Measurements from ENCODE around the gene SMARCB1. TPM values are rescaled to one million over a fixed set of nuclear protein-coding genes. Genes with fewer than 3 reads are reported as not detected.
"Not testable (repeated sequence)": the region's sequence is repeated elsewhere in the genome, so short reads cannot be mapped to it uniquely, and the experiment has no call there.

The SMARCB1 gene
- total RNA-seq, 2 experiments from 2014 or later = 94.3 to 94.5 TPM

- H3K27ac Mint-ChIP-seq = no peak overlapping the region
- no peaks in the 10 kb centered on the region for H3K36me3 Mint-ChIP-seq
- peaks cover 6% of the 10 kb centered on the region for H3K4me1 Mint-ChIP-seq
- H3K27me3 Mint-ChIP-seq = no peaks in the 10 kb centered on the region
- H3K9me3 Mint-ChIP-seq = no peaks in the 10 kb centered on the region
- no peak overlapping the region for H3K4me3 Mint-ChIP-seq
- DNase-seq = no peak
These were observed 59.3 kb downstream of the SMARCB1 start for GRCh38 chr22:23846081-23846469.

GRCh38 chr22:23847310-23847920, 60.6 kb downstream of the SMARCB1 start:
- Mint-ChIP-seq H3K36me3 (no peaks in the 10 kb centered on the region), H3K27ac (no peak overlapping the region), H3K4me3 (no peak overlapping the region), H3K4me1 (peaks cover 6% of the 10 kb centered on the region), H3K9me3 (no peaks in the 10 kb centered on the region), H3K27me3 (no peaks in the 10 kb centered on the region)
- DNase-seq = no peak

GRCh38 chr22:23847991-23848864, 61.5 kb downstream of the SMARCB1 start:
- peaks cover 6% of the 10 kb centered on the region for H3K4me1 Mint-ChIP-seq
- H3K4me3 Mint-ChIP-seq = no peak overlapping the region
- no peak for DNase-seq
- H3K36me3 Mint-ChIP-seq = no peaks in the 10 kb centered on the region
- no peak overlapping the region for H3K27ac Mint-ChIP-seq
- no peaks in the 10 kb centered on the region for H3K9me3 Mint-ChIP-seq
- no peaks in the 10 kb centered on the region for H3K27me3 Mint-ChIP-seq

GRCh38 chr22:23849009-23850006, 62.5 kb downstream of the SMARCB1 start:
- Mint-ChIP-seq H3K27me3 (no peaks in the 10 kb centered on the region), H3K27ac (no peak overlapping the region), H3K4me3 (no peak overlapping the region)

GRCh38 chr22:23850136-23850611, 63.4 kb downstream of the SMARCB1 start:
- Mint-ChIP-seq H3K9me3 (no peaks in the 10 kb centered on the region), H3K36me3 (no peaks in the 10 kb centered on the region), H3K27me3 (no peaks in the 10 kb centered on the region), H3K4me1 (peaks cover 6% of the 10 kb centered on the region), H3K27ac (no peak overlapping the region), H3K4me3 (no peak overlapping the region)
- DNase-seq = no peak

More at GRCh38 chr22:23849009-23850006, 62.5 kb downstream of the SMARCB1 start:
- Mint-ChIP-seq H3K9me3 (no peaks in the 10 kb centered on the region), H3K36me3 (no peaks in the 10 kb centered on the region), H3K4me1 (peaks cover 6% of the 10 kb centered on the region)
- peak; percentile 88 for DNase-seq

- no peaks in the 10 kb centered on the region for H3K36me3 Mint-ChIP-seq
- peaks cover 12% of the 10 kb centered on the region for H3K4me1 Mint-ChIP-seq
- no peaks in the 10 kb centered on the region for H3K9me3 Mint-ChIP-seq
- peak overlapping the region; percentile 77 for H3K27ac Mint-ChIP-seq
- peaks cover 4% of the 10 kb centered on the region for H3K27me3 Mint-ChIP-seq
- H3K4me3 Mint-ChIP-seq = peak overlapping the region; percentile 84
- peak; percentile 28 for DNase-seq
These were observed 70.2 kb downstream of the SMARCB1 start for GRCh38 chr22:23856721-23857605.

- H3K27ac Mint-ChIP-seq = peak within 1 kb of the TSS; percentile 77
- peak; percentile 96 for DNase-seq
- no peaks in the 10 kb centered on the region for H3K9me3 Mint-ChIP-seq
- peaks cover 4% of the 10 kb centered on the region for H3K27me3 Mint-ChIP-seq
- peak within 1 kb of the TSS; percentile 84 for H3K4me3 Mint-ChIP-seq
- H3K4me1 Mint-ChIP-seq = peaks cover 13% of the 10 kb centered on the region
- no peaks in the 10 kb centered on the region for H3K36me3 Mint-ChIP-seq
These were observed 71.1 kb downstream of the SMARCB1 start, which contains the start of gene SLC2A11 for GRCh38 chr22:23857606-23858483. SLC2A11 (plus strand) TSS chr22:23857875; CDS start chr22:23858000, 125 bp downstream.

- H3K27ac Mint-ChIP-seq = peak overlapping the region; percentile 77
- peak overlapping the region; percentile 84 for H3K4me3 Mint-ChIP-seq
- H3K36me3 Mint-ChIP-seq = no peaks in the 10 kb centered on the region
These were observed 71.7 kb downstream of the SMARCB1 start for GRCh38 chr22:23858484-23858815.

GRCh38 chr22:23859201-23859600, 72.4 kb downstream of the SMARCB1 start:
- H3K9me3 Mint-ChIP-seq = no peaks in the 10 kb centered on the region
- peaks cover 13% of the 10 kb centered on the region for H3K4me1 Mint-ChIP-seq
- no peak for DNase-seq
- H3K36me3 Mint-ChIP-seq = no peaks in the 10 kb centered on the region
- H3K4me3 Mint-ChIP-seq = no peak overlapping the region
- no peak overlapping the region for H3K27ac Mint-ChIP-seq
- peaks cover 4% of the 10 kb centered on the region for H3K27me3 Mint-ChIP-seq

More at GRCh38 chr22:23858484-23858815, 71.7 kb downstream of the SMARCB1 start:
- DNase-seq = no peak
- Mint-ChIP-seq H3K27me3 (peaks cover 4% of the 10 kb centered on the region), H3K4me1 (peaks cover 13% of the 10 kb centered on the region), H3K9me3 (no peaks in the 10 kb centered on the region)

GRCh38 chr22:23860187-23860586, 73.4 kb downstream of the SMARCB1 start:
- H3K36me3 Mint-ChIP-seq, H3K27me3 Mint-ChIP-seq, DNase-seq, H3K9me3 Mint-ChIP-seq, H3K27ac Mint-ChIP-seq, H3K4me3 Mint-ChIP-seq: not testable (repeated sequence)
- H3K4me1 Mint-ChIP-seq = peaks cover 13% of the 10 kb centered on the region

- Mint-ChIP-seq H3K4me3 (no peak overlapping the region), H3K36me3 (no peaks in the 10 kb centered on the region), H3K4me1 (peaks cover 7% of the 10 kb centered on the region), H3K27me3 (no peaks in the 10 kb centered on the region), H3K27ac (no peak overlapping the region), H3K9me3 (no peaks in the 10 kb centered on the region)
- DNase-seq = peak; percentile 27
These were observed 75.3 kb downstream of the SMARCB1 start for GRCh38 chr22:23862103-23862502.

- H3K27me3 Mint-ChIP-seq, H3K27ac Mint-ChIP-seq, H3K4me1 Mint-ChIP-seq, H3K36me3 Mint-ChIP-seq, H3K9me3 Mint-ChIP-seq, DNase-seq, H3K4me3 Mint-ChIP-seq: not testable (repeated sequence)
These were observed 77.9 kb downstream of the SMARCB1 start for GRCh38 chr22:23864499-23865154.

GRCh38 chr22:23868580-23868979, 81.8 kb downstream of the SMARCB1 start:
- no peak for DNase-seq
- Mint-ChIP-seq H3K4me1 (no peaks in the 10 kb centered on the region), H3K9me3 (no peaks in the 10 kb centered on the region), H3K36me3 (peaks cover 3% of the 10 kb centered on the region), H3K4me3 (no peak overlapping the region), H3K27ac (no peak overlapping the region), H3K27me3 (no peaks in the 10 kb centered on the region)
